Placental epithelial cell (primary cell): Measurements from ENCODE around the gene TP53BP2. TPM values are rescaled to one million over a fixed set of nuclear protein-coding genes. Genes with fewer than 3 reads are reported as not detected.

Experiments used
- total RNA-seq: library from RNA; depleted of rRNA; stranded (reverse); fragments of >200 nt; gene quantifications from 2 replicates; pipeline ENCODE4 v1.2.3, GENCODE V29; 2012

Gene TP53BP2
- total RNA-seq, result 32.3 and 37.3 TPM in 2 replicates

GRCh38 chr1:223845810-223846682, at the start of gene TP53BP2:
Gene TP53BP2, minus strand, starts transcription at chr1:223845947. Its CDS starts 267 bp downstream, at chr1:223845680.

Other genes with a start within 250 kb of the TP53BP2 start
- gene CAPN8, start 180.2 kb downstream of the TP53BP2 start, total RNA-seq, result under 0.01 TPM in 1 of 2 replicates, not detected in the other
- gene CAPN2, start 133.4 kb downstream of the TP53BP2 start, total RNA-seq, result 511 and 596 TPM in 2 replicates